Activated CD8-positive, alpha-beta memory T cell treated with anti-CD3 and anti-CD28 coated beads for 48 hours (primary cell): ENCODE data around the gene STIMATE.

Source experiments
- DNase-seq, 3 experiments: peaks; one replicate each; pipeline ENCODE4 v3.0.0-alpha.2; 2020; ENCODE audit warnings: low read depth in 2 of 3, low spot score in 2 of 3

The STIMATE gene

GRCh38 chr3:52822363-52822762, 75.0 kb downstream of the STIMATE start:
- no peak for DNase-seq

GRCh38 chr3:52820736-52821135, 76.6 kb downstream of the STIMATE start:
- DNase-seq, result no peak

- DNase-seq, result no peak
These were observed 77.4 kb downstream of the STIMATE start for GRCh38 chr3:52819936-52820335.

GRCh38 chr3:52817860-52818259, 79.5 kb downstream of the STIMATE start:
- DNase-seq, result no peak

- no peak for DNase-seq
These were observed 80.1 kb downstream of the STIMATE start for GRCh38 chr3:52817221-52817620.

- DNase-seq, result no peak
These were observed 80.7 kb downstream of the STIMATE start for GRCh38 chr3:52816654-52817053.

GRCh38 chr3:52816199-52816598, 81.1 kb downstream of the STIMATE start:
- DNase-seq, result no peak

GRCh38 chr3:52813810-52814209, 83.5 kb downstream of the STIMATE start:
- DNase-seq, result no peak

- DNase-seq, result no peak
These were observed 85.8 kb downstream of the STIMATE start for GRCh38 chr3:52811452-52812011.

- DNase-seq, result no peak
These were observed 86.4 kb downstream of the STIMATE start for GRCh38 chr3:52810923-52811322.

- DNase-seq, result no peak
These were observed 87.5 kb downstream of the STIMATE start for GRCh38 chr3:52809662-52810377.

GRCh38 chr3:52809149-52809548, 88.2 kb downstream of the STIMATE start:
- DNase-seq, result no peak

- no peak for DNase-seq
These were observed 91.9 kb downstream of the STIMATE start for GRCh38 chr3:52805270-52806039.

- no peak for DNase-seq
These were observed 95.5 kb downstream of the STIMATE start for GRCh38 chr3:52801839-52802238.

GRCh38 chr3:52800079-52800478, 97.3 kb downstream of the STIMATE start:
- no peak for DNase-seq

GRCh38 chr3:52798978-52799476, 98.3 kb downstream of the STIMATE start:
- DNase-seq, result no peak

- no peak for DNase-seq
These were observed 98.9 kb downstream of the STIMATE start for GRCh38 chr3:52798376-52798977.

- DNase-seq, result no peak
These were observed 100.9 kb downstream of the STIMATE start for GRCh38 chr3:52796411-52796810.

GRCh38 chr3:52795298-52795900, 101.9 kb downstream of the STIMATE start:
- DNase-seq, result no peak

- no peak for DNase-seq
These were observed 102.7 kb downstream of the STIMATE start, which contains the start of gene ITIH3 for GRCh38 chr3:52794612-52795099. Gene ITIH3, plus strand, starts transcription at chr3:52794796. Its CDS starts 8 bp downstream, at chr3:52794804.
